Cerebellar nuclear complex (tissue), 1 donor: ENCODE results near the gene CDK2.

Source experiments
- DNase-seq, 2 experiments: peaks; one replicate each; lab custom pipeline; 2025; lab: John Stamatoyannopoulos, UW

CDK2 gene

GRCh38 chr12:56013482-56013881, 46.9 kb downstream of the CDK2 start:
- DNase-seq = no peak

GRCh38 chr12:56014205-56014604, 47.6 kb downstream of the CDK2 start:
- DNase-seq = no peak

GRCh38 chr12:56017181-56017580, 50.6 kb downstream of the CDK2 start:
- no peak for DNase-seq

- DNase-seq = no peak
Observed at GRCh38 chr12:56018356-56018755, 51.7 kb downstream of the CDK2 start.

- no peak for DNase-seq
Observed at GRCh38 chr12:56020423-56021184, 54.0 kb downstream of the CDK2 start, which contains the start of gene IKZF4. Gene IKZF4, plus strand, starts transcription at chr12:56021043. Its CDS starts 451 bp downstream, at chr12:56021494.

- DNase-seq = no peak
Observed at GRCh38 chr12:56021889-56022497, 55.4 kb downstream of the CDK2 start.
